ENCODE data around the gene LPIN1. TPM values are rescaled to one million over a fixed set of nuclear protein-coding genes. Genes with fewer than 3 reads are reported as not detected.

LPIN1 gene
- total RNA-seq, 1 experiment from 2014 or later: 4.4 TPM

DNA sequence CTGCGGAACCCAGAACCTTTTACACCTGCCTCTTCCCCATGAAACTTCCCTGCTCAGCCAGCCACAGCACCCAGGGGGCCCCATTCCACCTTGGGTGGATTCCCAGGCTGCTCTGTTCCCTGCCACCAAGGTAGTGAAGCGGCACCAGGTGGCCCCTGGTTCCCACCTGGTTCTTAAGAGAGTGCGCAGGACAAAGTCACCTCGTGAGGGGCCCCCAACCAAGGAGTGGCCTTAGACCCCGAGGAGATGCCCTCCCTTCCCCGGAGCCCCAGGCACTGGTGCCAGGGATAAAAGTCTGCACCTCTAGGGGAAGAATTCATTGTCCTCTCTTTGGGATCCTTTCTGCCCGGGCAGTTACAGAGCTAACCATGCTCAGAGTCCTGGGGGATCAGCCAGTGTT is 3.1 kb upstream of the LPIN1 start:
- H3K9me3 ChIP-seq (ENCODE audit: control insufficient read depth, low read depth, low read length): no peaks in the 10 kb centered on the region
- no peak overlapping the region for H4K5ac ChIP-seq (ENCODE audit: insufficient read length, low read depth, low read length)
- peaks cover 13% of the 10 kb centered on the region for H3K4me1 ChIP-seq (ENCODE audit: insufficient read depth, low read length)
- H3K27ac Mint-ChIP-seq: peak overlapping the region in 1 of 3 experiments; percentile 69; a peak in 1 of 7 replicates
- no peak overlapping the region for H2BK5ac ChIP-seq (ENCODE audit: insufficient read length, low read length)
- no peak overlapping the region for H2BK12ac ChIP-seq (ENCODE audit: insufficient read length, low read depth, low read length)
- H3K23me2 ChIP-seq (ENCODE audit: insufficient read length, low read depth, low read length, poor library complexity, severe bottlenecking): no peaks in the 10 kb centered on the region
- no peak for DNase-seq
- no peak overlapping the region for H3K14ac ChIP-seq (ENCODE audit: insufficient read depth, low read length)
- TF ChIP-seq, protein P1, sequence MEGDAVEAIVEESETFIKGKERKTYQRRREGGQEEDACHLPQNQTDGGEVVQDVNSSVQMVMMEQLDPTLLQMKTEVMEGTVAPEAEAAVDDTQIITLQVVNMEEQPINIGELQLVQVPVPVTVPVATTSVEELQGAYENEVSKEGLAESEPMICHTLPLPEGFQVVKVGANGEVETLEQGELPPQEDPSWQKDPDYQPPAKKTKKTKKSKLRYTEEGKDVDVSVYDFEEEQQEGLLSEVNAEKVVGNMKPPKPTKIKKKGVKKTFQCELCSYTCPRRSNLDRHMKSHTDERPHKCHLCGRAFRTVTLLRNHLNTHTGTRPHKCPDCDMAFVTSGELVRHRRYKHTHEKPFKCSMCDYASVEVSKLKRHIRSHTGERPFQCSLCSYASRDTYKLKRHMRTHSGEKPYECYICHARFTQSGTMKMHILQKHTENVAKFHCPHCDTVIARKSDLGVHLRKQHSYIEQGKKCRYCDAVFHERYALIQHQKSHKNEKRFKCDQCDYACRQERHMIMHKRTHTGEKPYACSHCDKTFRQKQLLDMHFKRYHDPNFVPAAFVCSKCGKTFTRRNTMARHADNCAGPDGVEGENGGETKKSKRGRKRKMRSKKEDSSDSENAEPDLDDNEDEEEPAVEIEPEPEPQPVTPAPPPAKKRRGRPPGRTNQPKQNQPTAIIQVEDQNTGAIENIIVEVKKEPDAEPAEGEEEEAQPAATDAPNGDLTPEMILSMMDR (conservative IDR thresholded peaks at IDR 0.05): no peak
- H3K9ac ChIP-seq (ENCODE audit: extremely low read depth, insufficient read length, low read length): no peak overlapping the region
- H2BK20ac ChIP-seq (ENCODE audit: low read depth, low read length, poor library complexity, severe bottlenecking): no peak overlapping the region
- no peak overlapping the region for H2BK120ac ChIP-seq (ENCODE audit: low read depth, low read length, poor library complexity, severe bottlenecking)
- H3K4me3 Mint-ChIP-seq: no peak overlapping the region
- H3K27me3 Mint-ChIP-seq (ENCODE audit: low read depth): peaks cover 35% of the 10 kb centered on the region
- H3K4me2 ChIP-seq (ENCODE audit: insufficient read depth, insufficient read length, low read length): no peak overlapping the region
- H3K18ac ChIP-seq (ENCODE audit: insufficient read length, low read depth, low read length): no peak overlapping the region
- no peaks in the 10 kb centered on the region for H3K79me1 ChIP-seq (ENCODE audit: insufficient read depth, low read depth, low read length, poor library complexity, severe bottlenecking)
- no peak overlapping the region for H4K8ac ChIP-seq (replicated peaks; ENCODE audit: insufficient read length, low read depth, low read length)
- no CpG with 5 or more reads among the region's 7 CpGs for WGBS (ENCODE audit: extremely low coverage, insufficient read length, low lambda C conversion rate)
- H3K27me3 ChIP-seq (ENCODE audit: insufficient read depth, low read length): no peaks in the 10 kb centered on the region
- no peak overlapping the region for H3K4ac ChIP-seq (ENCODE audit: low read depth, low read length)
- H3T11ph ChIP-seq (ENCODE audit: low read length): no peak overlapping the region
- H3K9me3 Mint-ChIP-seq: peaks cover 0 to 2% of the 10 kb centered on the region in 2 experiments; a peak in 2 of 5 replicates
- H2AFZ ChIP-seq (ENCODE audit: low read length): no peak overlapping the region
- H3K56ac ChIP-seq (ENCODE audit: insufficient read length, low read depth, low read length): no peak overlapping the region
- no peak overlapping the region for H2AK5ac ChIP-seq (ENCODE audit: insufficient read length, low read length)
- H3K4me1 Mint-ChIP-seq: peaks cover 53 to 54% of the 10 kb centered on the region in 2 experiments
- no peak overlapping the region for H2BK15ac ChIP-seq (ENCODE audit: low read depth, low read length)
- H4K91ac ChIP-seq (ENCODE audit: insufficient read length, low read depth, low read length): no peak overlapping the region
- H3K23ac ChIP-seq (ENCODE audit: insufficient read length, low read depth, low read length): no peak overlapping the region
- H3K79me2 ChIP-seq (ENCODE audit: insufficient read depth, low read length): no peaks in the 10 kb centered on the region; the same call in 1 of the 2 replicates
- H3K36me3 Mint-ChIP-seq (ENCODE audit: insufficient read depth in 1 of 3, low read depth in 3 of 3): no peaks in the 10 kb centered on the region; a peak in 2 of 7 replicates
- H3K27ac ChIP-seq (ENCODE audit: insufficient read length, low read depth, low read length): no peak overlapping the region
- H4K20me1 ChIP-seq (ENCODE audit: control insufficient read depth, insufficient read depth, insufficient read length): no peaks in the 10 kb centered on the region

Measured in H9 (cell line).